Right lung (tissue), 5 donors: ENCODE results near the gene FANCM. TPM values are rescaled to one million over a fixed set of nuclear protein-coding genes. Genes with fewer than 3 reads are reported as not detected.
"Not testable (repeated sequence)": the region's sequence is repeated elsewhere in the genome, so short reads cannot be mapped to it uniquely, and the experiment has no call there.

Source experiments
- DNase-seq, 2 donors: peaks; one replicate each; pipeline ENCODE4 v3.0.0-alpha.2; 2013
- polyA plus RNA-seq, 5 donors: library from polyadenylated mRNA; unstranded; fragments of 120-200 nt; gene quantifications; one replicate each; pipeline versions ENCODE4 v1.2.1 to v1.2.3, GENCODE V29; 2013; ENCODE audit warnings: inconsistent platforms in 1 of 5, low replicate concordance in 1 of 5; ENCODE audit not compliant: insufficient read length in 5 of 5, insufficient read depth in 1 of 5

Gene FANCM
- polyA plus RNA-seq, 5 donors: 11.1 to 19.6 (median 14.3) TPM

- DNase-seq: no peak
These were observed 574 bp upstream of the FANCM start for GRCh38 chr14:45135156-45135555.

- no peak for DNase-seq
These were observed 669 bp downstream of the FANCM start for GRCh38 chr14:45136399-45136798.

- DNase-seq: no peak
These were observed 5.0 kb downstream of the FANCM start for GRCh38 chr14:45140661-45141187.

- not testable (repeated sequence) for DNase-seq
These were observed 6.4 kb downstream of the FANCM start for GRCh38 chr14:45142083-45142482.

GRCh38 chr14:45144658-45145057 is 8.9 kb downstream of the FANCM start:
- DNase-seq: no peak

- no peak for DNase-seq
These were observed 9.5 kb downstream of the FANCM start for GRCh38 chr14:45145214-45145613.

GRCh38 chr14:45149602-45150001 is 13.9 kb downstream of the FANCM start:
- no peak for DNase-seq

GRCh38 chr14:45150386-45150890 is 14.7 kb downstream of the FANCM start:
- DNase-seq: no peak

- no peak for DNase-seq
These were observed 20.3 kb downstream of the FANCM start for GRCh38 chr14:45156067-45156466.

GRCh38 chr14:45169906-45170305 is 34.2 kb downstream of the FANCM start:
- no peak for DNase-seq

- peak; percentile 9 to 14 for DNase-seq
These were observed 41.3 kb downstream of the FANCM start for GRCh38 chr14:45177076-45177475.

GRCh38 chr14:45181329-45181728 is 45.6 kb downstream of the FANCM start:
- no peak for DNase-seq

GRCh38 chr14:45181806-45182205 is 46.1 kb downstream of the FANCM start:
- no peak for DNase-seq

- no peak for DNase-seq
These were observed 49.5 kb downstream of the FANCM start for GRCh38 chr14:45185100-45185814.

GRCh38 chr14:45194964-45195363 is 59.2 kb downstream of the FANCM start:
- no peak for DNase-seq

GRCh38 chr14:45198551-45198950 is 62.8 kb downstream of the FANCM start:
- DNase-seq: no peak

GRCh38 chr14:45199230-45199629 is 63.5 kb downstream of the FANCM start:
- DNase-seq: no peak

GRCh38 chr14:45201905-45202304 is 66.2 kb downstream of the FANCM start:
- no peak for DNase-seq

- no peak for DNase-seq
These were observed 68.5 kb downstream of the FANCM start for GRCh38 chr14:45204241-45204640.

GRCh38 chr14:45210159-45210558 is 74.4 kb downstream of the FANCM start:
- DNase-seq: no peak

GRCh38 chr14:45211295-45211694 is 75.6 kb downstream of the FANCM start:
- DNase-seq: no peak

- DNase-seq: no peak
These were observed 76.5 kb downstream of the FANCM start for GRCh38 chr14:45212231-45212630.

GRCh38 chr14:45213716-45214115 is 78.0 kb downstream of the FANCM start:
- DNase-seq: not testable (repeated sequence)

GRCh38 chr14:45214341-45214740 is 78.6 kb downstream of the FANCM start:
- DNase-seq: not testable (repeated sequence)
